ENCODE measurements around the gene AUTS2.

GRCh38 chr7:69603351-69603750 is 5.1 kb downstream of the AUTS2 start:
- TF ChIP-seq ZNF274 (IDR thresholded peaks at IDR 0.05; ENCODE audit: low read depth, low read length) (no peak), SUZ12 (IDR thresholded peaks at IDR 0.05; ENCODE audit: extremely low read depth, insufficient read depth, insufficient read length) (no peak), YY1 (IDR thresholded peaks at IDR 0.05; ENCODE audit: insufficient read depth, insufficient read length) (no peak)
